GM21529 (cell line): ENCODE measurements around the gene ADAM11.
"Not testable (repeated sequence)": the region's sequence is repeated elsewhere in the genome, so short reads cannot be mapped to it uniquely, and the experiment has no call there.

Experiments used
- ATAC-seq: cut with Tn5 transposase; IDR thresholded peaks from one replicate; pipeline ENCODE4 v1.9.1; 2021; ENCODE audit not compliant: unreplicated experiment

Gene ADAM11

DNA sequence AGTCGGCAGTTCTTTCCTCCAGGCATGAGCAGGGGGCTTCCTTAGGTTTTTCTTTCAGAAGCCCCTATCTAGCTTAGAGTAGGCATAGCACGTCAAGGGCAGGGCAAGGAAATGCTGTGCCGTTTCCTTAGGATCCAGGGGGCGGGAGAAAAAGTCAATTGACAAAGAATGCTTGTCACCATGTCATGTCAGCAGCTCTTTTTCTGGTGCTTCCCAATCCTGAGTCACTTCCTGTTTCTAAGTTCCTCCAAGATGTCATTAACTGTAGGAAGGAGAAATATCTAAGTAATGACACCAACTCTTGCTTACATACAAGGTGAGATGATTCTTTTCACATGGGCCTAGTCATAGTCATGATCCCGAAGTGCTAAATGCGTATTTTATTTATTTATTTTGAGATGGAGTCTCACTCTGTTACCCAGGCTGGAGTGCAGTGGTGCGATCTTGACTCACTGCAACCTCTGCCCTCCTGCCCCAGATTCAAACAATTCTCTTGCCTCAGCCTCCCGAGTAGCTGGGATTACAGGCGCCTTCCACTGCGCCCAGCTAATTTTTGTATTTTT, 36.1 kb downstream of the ADAM11 start:
- ATAC-seq, result no peak

DNA sequence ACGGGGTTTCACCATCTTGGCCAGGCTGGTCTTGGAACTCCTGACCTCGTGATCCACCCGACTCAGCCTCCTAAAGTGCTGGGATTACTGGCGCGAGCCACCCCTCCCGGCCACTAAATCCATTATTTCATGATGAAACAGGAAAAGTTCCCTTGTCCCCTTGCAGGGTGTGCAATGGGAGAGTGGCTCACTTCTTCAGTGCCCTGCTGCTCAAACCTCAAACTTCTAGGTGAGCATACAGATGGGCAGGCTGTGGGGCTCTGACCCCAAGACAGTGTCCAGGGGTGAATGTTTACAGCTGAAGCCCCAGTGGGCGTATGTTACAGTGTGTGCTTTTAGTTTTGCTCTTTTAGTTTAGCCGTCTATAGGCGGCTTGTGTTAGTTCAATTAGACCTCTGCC, 36.6 kb downstream of the ADAM11 start:
- no peak for ATAC-seq

DNA sequence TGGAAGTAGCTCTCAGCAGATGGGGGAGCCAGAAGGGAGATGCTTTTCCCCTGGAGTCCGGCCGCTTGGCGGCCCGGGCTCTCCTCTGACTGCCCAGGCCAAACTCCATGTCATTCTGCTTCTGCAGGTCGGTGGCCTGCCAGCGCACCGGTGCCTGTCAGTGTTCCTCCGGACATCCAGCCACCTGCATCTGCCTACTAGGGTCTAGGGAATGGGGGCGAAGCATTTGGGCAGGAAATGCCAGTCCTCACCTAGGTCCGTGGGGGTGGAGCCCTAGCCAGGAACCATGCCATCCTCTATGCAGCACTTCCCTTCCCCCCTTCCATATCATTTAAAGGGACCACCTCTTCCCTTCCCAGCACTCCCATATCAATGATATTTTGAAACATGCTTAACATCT, 37.1 kb downstream of the ADAM11 start:
- no peak for ATAC-seq

- no peak for ATAC-seq
Observed at GRCh38 chr17:44796731-44797130, 37.9 kb downstream of the ADAM11 start.

DNA sequence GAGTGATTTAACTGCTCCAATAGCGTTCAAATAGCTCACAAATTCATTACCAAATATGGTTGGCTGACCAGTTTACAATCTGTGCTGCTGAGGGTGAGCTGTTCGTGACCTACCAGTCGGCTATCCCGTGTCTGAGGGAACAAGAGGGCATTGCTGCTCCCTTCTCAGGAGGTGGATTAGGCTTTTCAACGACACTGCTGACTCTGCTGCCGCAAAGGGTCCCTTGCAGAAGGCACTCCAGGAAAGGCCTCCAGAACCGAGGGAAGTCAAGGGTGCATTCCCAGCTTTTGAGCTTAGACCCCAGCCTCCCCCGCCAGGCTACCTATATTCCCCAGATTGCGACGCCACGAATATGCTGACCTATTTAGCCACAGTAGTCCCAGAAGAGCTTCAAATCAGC, 39.0 kb downstream of the ADAM11 start:
- ATAC-seq, result no peak

- ATAC-seq, result no peak
Observed at GRCh38 chr17:44798356-44798755, 39.6 kb downstream of the ADAM11 start.

- ATAC-seq, result no peak
Observed at GRCh38 chr17:44801880-44802279, 43.1 kb downstream of the ADAM11 start.

GRCh38 chr17:44804302-44805089, 45.7 kb downstream of the ADAM11 start:
- no peak for ATAC-seq

- no peak for ATAC-seq
Observed at GRCh38 chr17:44807093-44807816, 48.5 kb downstream of the ADAM11 start.

- ATAC-seq, result no peak
Observed at GRCh38 chr17:44807817-44808155, 49.0 kb downstream of the ADAM11 start.

DNA sequence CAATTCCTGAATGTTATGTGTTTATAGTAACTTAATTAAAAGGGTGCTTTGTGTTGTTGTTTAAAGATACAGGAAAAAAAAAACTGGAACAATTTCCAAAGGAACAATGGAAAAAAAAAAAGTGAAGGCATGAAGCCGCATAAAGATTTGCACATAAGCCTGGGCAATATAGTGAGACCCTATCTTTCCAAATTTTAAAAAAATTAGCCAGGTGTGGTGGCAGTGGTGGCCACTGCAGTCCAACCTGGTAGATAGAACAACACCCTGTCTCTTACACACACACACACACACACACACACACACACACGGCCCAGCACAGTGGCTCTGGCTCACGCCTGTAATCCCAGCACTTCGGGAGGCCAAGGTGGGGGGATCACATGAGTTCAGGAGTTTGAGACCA, 49.4 kb downstream of the ADAM11 start:
- no peak for ATAC-seq

DNA sequence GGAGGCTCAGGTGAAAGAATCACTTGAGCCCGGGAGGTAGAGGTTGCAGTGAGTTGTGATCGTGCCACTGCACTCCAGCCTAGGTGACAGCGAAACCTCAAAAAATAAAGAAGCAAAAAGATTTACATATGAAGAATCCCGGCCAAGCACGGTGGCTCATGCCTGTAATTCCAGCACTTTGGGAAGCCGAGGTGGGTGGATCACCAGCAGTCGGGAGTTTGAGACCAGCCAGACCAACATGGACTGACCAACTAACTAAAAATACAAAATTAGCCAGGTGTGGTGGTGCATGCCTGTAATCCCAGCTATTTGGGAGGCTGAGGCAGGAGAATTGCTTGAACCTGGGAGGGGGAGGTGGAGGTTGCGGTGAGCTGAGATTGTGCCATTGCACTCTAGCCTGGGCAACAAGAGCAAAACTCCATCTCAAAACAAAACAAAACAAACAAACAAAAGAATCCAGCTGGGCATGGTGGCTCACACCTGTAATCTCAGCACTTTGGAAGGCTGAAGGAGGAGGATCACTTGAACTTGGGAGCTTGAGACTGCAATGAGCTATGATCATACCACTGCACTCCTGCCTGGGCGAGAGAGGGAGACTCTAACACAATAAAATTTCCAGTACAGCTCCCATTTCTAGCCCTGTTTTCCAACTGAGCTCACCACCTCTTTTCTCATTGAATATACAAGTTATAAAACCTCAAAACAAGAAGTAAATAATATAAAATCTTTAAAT, 50.0 kb downstream of the ADAM11 start:
- not testable (repeated sequence) for ATAC-seq

- no peak for ATAC-seq
Observed at GRCh38 chr17:44812263-44812662, 53.5 kb downstream of the ADAM11 start.

- ATAC-seq, result not testable (repeated sequence)
Observed at GRCh38 chr17:44818508-44818907, 59.7 kb downstream of the ADAM11 start.

DNA sequence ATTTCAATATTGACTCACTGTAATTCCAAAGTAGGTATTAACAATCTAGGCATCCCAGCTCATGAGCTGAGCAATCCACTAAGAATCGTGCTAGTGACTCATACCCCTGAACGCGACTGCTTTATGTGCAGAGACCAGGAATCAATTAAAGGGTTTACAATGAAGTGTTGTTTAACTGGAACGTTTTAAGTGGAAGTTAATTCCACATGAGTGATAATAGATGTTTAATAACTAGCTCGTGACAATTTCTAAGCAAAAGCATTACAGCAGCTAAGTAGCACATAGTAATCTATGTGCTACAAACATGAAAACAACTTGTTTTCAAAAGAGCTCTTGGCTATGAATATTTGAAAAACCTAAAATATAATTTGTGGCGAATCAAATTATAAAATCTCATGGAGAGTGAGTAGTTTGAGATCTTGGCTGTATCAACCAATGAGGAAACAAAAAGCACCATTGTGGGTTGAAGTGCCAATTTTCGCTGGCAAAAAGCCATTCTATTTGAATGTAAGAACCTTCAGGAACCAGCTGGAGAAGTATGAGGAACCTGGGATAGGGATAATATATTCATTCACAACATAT, 61.9 kb downstream of the ADAM11 start:
- ATAC-seq, result no peak

GRCh38 chr17:44825236-44825635, 66.4 kb downstream of the ADAM11 start:
- ATAC-seq, result not testable (repeated sequence)

GRCh38 chr17:44826123-44826790, 67.5 kb downstream of the ADAM11 start:
- no peak for ATAC-seq

- no peak for ATAC-seq
Observed at GRCh38 chr17:44827863-44828262, 69.1 kb downstream of the ADAM11 start.

- no peak for ATAC-seq
Observed at GRCh38 chr17:44828919-44829522, 70.2 kb downstream of the ADAM11 start.
